GM21723 (cell line): ENCODE results near the gene TLE6.
"Not testable (repeated sequence)": the region's sequence is repeated elsewhere in the genome, so short reads cannot be mapped to it uniquely, and the experiment has no call there.

ENCODE experiments used
- ATAC-seq: cut with Tn5 transposase; IDR thresholded peaks from one replicate; pipeline ENCODE4 v1.9.1; 2021; ENCODE audit warnings: mild to moderate bottlenecking, moderate library complexity; ENCODE audit not compliant: unreplicated experiment

Gene TLE6

DNA sequence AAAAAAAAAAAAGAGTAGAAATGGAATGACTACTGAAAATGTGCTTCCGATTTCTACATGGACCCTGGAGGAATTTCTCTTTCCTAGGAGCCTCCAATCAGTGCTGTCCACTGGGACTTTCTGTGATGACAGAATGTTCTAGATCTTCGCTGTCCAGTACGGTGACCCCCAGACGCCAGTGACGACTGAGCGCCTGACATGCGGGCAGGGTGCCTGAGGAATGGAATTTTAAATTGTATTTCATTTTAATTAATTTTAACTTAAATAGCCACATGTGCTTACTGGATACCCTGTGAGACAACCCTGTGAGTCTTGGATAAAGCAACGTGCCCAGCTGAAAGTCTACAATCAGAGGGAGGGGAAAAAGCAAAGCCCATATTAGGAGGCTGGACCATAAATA, 4.1 kb upstream of the TLE6 start:
- no peak for ATAC-seq

- no peak for ATAC-seq
Observed at GRCh38 chr19:2974342-2975041, 2.9 kb upstream of the TLE6 start.

DNA sequence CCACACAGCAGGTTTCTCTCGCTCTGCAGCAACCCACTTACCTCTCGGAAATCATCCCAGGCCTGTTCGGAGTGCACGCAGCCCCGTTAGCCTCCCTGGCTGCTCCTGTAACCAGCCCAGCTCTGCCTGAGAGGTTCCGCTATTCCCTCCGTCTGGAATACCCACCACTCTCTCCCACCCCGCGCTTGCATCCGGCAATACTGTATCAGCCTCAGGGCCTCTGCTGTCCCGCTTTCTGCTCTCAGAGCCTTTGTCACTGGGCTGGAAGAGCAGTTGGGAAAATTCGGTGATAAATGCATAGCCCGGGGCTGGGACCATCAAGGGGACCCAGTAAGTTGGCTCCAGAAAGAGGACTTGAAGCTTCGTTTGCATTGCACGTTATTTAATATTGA, 759 bp upstream of the TLE6 start:
- ATAC-seq: no peak

DNA sequence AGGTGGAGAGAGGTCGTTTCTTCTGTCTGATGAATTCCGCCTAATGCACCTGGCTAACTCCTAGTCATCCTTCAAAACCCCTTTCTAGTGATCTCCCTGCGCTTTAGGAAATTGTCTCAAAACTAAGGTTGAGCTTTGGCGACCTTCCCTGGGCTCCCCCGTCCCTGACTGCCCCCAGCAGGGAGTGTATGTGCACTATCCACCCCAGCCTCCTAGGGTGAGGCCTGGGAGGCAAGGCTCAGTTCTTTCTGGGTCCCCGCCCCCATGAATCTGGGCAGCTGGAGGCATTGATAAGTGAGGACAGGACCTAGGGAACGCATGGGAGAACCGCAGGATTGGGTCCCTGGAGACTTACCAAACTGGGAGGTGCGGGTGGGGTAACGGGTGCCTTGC, 378 bp downstream of the TLE6 start:
- peak; percentile 26 for ATAC-seq

GRCh38 chr19:2978166-2978767, 903 bp downstream of the TLE6 start:
- ATAC-seq: no peak

- ATAC-seq: no peak
Observed at GRCh38 chr19:2978772-2979171, 1.4 kb downstream of the TLE6 start.

DNA sequence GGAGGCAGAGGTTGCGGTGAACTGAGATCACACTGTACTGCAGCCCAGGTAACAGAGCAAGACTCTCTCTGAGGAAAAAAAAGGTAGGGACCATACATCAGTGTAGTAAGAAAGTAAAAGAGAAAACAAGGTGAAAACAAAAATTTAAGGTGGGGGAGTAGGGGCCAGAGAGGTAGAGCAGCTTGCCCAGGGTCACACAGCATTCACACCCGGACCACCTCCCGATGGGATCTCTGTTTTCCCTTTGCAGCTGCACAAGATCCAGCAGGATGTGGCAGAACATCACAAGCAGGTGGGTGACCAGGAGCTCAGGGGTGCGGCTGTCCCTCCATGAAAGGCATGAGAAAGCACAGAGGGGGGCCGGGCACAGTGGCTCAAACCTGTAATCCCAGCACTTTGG, 4.5 kb downstream of the TLE6 start:
- ATAC-seq: no peak

- ATAC-seq: no peak
Observed at GRCh38 chr19:2982561-2982960, 5.2 kb downstream of the TLE6 start.

DNA sequence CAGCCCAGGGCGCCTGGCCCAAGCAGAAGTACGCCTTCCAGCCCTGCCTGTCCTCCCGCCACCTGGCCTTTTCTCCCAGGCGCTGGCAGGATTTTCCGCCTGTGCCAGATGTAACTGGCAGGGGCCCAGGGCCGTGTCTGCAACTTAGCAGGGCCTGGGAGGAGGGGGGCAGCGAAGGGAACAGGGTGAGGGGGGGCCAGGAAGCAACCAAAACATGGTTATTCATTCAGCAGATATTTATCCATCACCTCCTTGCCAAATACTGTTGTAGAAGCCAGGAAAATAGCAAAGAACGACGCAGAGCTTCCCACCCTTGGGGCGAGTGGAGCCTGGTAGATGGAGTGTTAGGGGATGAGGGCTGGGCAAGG, 5.6 kb downstream of the TLE6 start:
- ATAC-seq: no peak

GRCh38 chr19:2983351-2984214, 6.2 kb downstream of the TLE6 start:
- no peak for ATAC-seq

GRCh38 chr19:2984215-2984528, 6.8 kb downstream of the TLE6 start:
- ATAC-seq: no peak

DNA sequence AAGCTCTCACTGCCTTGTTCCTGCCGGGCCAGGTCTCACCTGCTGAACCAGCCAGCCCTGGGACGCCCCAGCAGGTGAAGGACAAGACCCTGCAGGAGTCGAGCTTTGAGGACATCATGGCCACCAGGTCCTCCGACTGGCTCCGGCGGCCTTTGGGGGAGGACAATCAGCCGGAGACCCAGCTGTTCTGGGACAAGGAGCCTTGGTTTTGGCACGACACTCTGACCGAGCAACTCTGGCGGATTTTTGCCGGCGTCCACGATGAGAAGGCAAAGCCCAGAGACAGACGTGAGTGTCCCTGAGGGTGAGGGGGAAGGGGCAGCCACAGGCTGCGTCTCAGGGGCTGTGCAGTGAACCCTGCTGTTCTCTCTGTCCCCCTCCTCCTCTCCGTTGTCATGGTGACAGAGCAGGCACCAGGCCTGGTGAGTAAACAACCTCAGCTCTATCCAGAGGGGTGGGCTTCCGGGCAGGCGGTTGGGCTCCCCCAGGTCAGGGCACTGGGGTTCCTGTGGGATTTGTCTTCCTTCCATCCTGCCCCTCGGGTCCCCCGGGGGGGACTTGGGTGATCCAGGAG, 9.7 kb downstream of the TLE6 start:
- ATAC-seq: no peak

- no peak for ATAC-seq
Observed at GRCh38 chr19:2987797-2988196, 10.4 kb downstream of the TLE6 start.

GRCh38 chr19:2988568-2988967, 11.2 kb downstream of the TLE6 start:
- ATAC-seq: no peak

DNA sequence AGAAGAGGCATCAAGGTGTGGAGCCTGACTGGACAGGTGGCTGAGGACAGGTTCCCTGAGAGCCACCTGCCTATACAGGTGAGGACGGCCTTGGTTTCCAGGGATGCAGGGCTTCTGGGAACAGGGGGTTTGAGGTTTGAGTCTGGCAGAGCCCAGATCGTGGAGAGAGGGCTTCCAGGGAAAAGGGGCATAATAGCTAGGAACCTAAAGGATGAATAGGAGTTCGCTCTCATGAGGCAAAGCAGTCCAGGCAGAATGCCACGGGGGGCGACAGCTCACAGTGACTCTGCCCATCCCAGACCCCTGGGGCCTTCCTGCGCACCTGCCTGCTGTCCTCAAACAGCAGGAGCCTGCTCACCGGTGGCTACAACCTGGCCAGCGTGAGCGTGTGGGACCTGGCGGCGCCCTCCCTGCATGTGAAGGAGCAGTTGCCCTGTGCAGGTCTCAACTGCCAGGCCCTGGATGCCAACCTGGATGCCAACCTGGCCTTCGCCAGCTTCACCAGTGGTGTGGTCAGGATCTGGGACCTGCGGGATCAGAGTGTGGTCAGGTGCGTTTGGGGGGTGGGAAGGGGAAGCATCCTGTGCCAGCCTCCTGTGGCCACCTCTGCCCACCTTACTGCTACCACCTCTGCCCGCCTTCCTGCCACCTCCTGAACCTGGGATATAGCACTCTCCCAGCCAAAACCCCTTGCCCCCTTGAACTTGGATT, 12.0 kb downstream of the TLE6 start:
- ATAC-seq: no peak

GRCh38 chr19:2992333-2992732, 15.0 kb downstream of the TLE6 start:
- ATAC-seq: not testable (repeated sequence)

DNA sequence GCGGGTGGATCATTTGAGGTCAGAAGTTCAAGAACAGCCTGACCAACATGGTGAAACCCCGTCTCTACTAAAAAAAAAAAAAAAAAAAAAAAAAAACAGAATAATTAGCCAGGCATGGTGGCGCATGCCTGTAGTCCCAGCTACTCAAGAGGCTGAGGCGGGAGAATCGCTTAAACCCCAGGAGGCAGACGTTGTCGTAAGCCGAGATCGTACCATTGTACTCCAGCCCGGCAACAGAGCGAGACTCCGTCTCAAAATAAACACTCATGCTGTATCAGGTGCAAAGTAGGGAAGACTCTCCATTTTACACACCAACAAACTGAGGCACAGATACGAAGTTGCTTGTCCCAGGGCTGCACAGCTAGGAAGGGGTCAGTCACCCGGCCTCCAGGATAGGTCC, 15.6 kb downstream of the TLE6 start:
- ATAC-seq: no peak

DNA sequence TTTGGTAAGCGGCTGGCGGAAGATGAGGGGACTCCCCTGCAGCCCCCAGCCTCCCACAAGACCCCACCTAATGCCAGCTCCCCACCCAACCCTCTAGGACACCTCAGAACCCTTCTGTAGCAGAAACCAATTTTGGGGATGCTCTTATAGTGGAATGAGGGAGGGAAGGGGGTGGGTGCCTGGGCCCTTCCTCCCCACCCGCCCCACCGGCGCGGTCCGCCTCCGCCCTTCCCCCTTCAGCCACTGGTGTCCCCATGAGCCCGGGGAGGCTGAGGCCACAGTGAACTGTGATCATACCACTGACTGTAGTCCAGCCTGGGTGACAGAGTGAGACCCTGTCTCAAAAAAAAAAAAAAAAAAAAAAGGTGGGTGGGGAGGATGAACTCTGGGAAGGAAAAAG, 16.2 kb downstream of the TLE6 start:
- no peak for ATAC-seq

DNA sequence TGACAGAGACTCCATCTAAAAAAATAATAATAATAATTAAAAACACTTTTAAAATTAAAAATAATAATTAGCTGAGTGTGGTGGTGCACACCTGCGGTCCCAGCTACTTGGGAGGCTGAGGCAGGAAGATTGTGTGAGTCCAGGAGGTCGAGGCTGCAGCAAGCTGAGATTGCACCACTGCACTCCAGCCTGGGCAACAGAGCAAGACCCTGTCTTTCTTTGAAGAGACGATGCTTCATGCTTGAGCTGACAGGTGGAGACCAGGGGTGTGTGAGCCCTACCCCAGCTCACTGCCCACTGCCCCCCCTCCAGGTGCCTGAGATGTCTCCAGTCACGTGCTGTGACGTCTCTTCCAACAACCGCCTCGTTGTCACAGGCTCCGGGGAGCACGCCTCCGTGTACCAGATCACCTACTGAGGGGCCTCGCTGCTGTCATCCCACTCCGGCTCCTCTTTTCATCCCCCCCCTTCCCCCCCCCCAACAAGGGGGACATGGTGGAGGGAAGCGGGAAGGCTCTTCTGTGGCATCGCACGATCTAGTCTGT, 17.3 kb downstream of the TLE6 start:
- ATAC-seq: no peak

- no peak for ATAC-seq
Observed at GRCh38 chr19:2997720-2998119, 20.4 kb downstream of the TLE6 start.

DNA sequence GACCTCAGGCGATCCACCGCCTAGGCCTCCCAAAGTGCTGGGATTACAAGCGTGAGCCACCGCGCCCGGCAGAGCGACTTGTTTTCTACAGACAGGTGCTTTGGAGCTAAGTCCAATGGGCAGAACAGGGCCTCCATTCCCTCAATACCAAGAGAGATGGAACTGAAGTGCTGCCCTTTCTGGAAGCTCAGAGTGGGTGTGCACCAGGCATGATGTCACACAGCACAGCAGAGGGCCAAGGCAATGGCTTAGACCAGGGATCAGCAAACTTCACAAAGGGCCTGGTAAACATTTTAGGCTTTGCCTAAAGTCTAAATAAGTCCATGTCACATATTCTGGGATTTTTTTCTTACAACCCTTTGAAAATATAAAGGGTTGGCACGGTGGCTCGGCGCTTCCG, 21.3 kb downstream of the TLE6 start:
- ATAC-seq: no peak
